Neural cell (in vitro differentiated cells): ENCODE data around the gene NKG7.

Experiments used
- CTCF ChIP-seq: fragments of 450-650 bp; IDR thresholded peaks from 2 replicates; pipeline ENCODE4 v1.5.1; 2014; ENCODE audit warnings: antibody characterized with exemption, mild to moderate bottlenecking, moderate library complexity; ENCODE audit not compliant: poor library complexity, severe bottlenecking
- EP300 ChIP-seq: fragments of 450-650 bp; conservative IDR thresholded peaks from 2 replicates; pipeline ENCODE4 v1.6.1; 2014; ENCODE audit warnings: antibody characterized with exemption, mild to moderate bottlenecking, moderate library complexity; ENCODE audit not compliant: poor library complexity, severe bottlenecking
- EZH2 ChIP-seq: fragments of 200-600, 300-800 bp; shearing (Covaris generic), sonication (generic); IDR thresholded peaks from 2 replicates; pipeline ENCODE4 v1.6.1; 2014; ENCODE audit warnings: antibody characterized with exemption, low read length, borderline replicate concordance, mild to moderate bottlenecking; ENCODE audit not compliant: insufficient read depth, poor library complexity, severe bottlenecking
- MXI1 ChIP-seq: fragments of 450-650 bp; conservative IDR thresholded peaks from 2 replicates; pipeline ENCODE4 v1.6.1; 2014; ENCODE audit warnings: antibody characterized with exemption, mild to moderate bottlenecking; ENCODE audit not compliant: poor library complexity, severe bottlenecking
- POLR2AphosphoS5 ChIP-seq: IDR thresholded peaks from 2 replicates; pipeline ENCODE4 v1.6.1; 2012
- TAF1 ChIP-seq: IDR thresholded peaks from 2 replicates; pipeline ENCODE4 v1.6.1; 2012; ENCODE audit warnings: low read depth

- TF ChIP-seq EZH2 (no peak), EP300 (no peak), MXI1 (no peak), CTCF (no peak), TAF1 (no peak), POLR2AphosphoS5 (no peak)
Observed at GRCh38 chr19:51321799-51322198, 50.7 kb downstream of the NKG7 start.
